Activated CD4-positive, alpha-beta T cell treated with anti-CD3 and anti-CD28 coated beads for 4 hours (primary cell): Measurements from ENCODE around the gene PEX14.

Experiments used
- DNase-seq, 2 donors: peaks; one replicate each; pipeline ENCODE4 v3.0.0-alpha.2; 2020

PEX14 gene

GRCh38 chr1:10637834-10638558 lies 163.2 kb downstream of the PEX14 start:
- peak in 1 of 2 donors; percentile 14 for DNase-seq

- DNase-seq: no peak
Observed at GRCh38 chr1:10638559-10639005, 163.8 kb downstream of the PEX14 start.

GRCh38 chr1:10639011-10639774 lies 164.4 kb downstream of the PEX14 start:
- DNase-seq: no peak

- no peak for DNase-seq
Observed at GRCh38 chr1:10639775-10640578, 165.2 kb downstream of the PEX14 start.

- DNase-seq: no peak
Observed at GRCh38 chr1:10640843-10641553, 166.2 kb downstream of the PEX14 start.

GRCh38 chr1:10641976-10642375 lies 167.2 kb downstream of the PEX14 start:
- no peak for DNase-seq

GRCh38 chr1:10642403-10643080 lies 167.8 kb downstream of the PEX14 start:
- no peak for DNase-seq

GRCh38 chr1:10643607-10644306 lies 169.0 kb downstream of the PEX14 start:
- no peak for DNase-seq

GRCh38 chr1:10644307-10645128 lies 169.8 kb downstream of the PEX14 start:
- no peak for DNase-seq

- DNase-seq: no peak
Observed at GRCh38 chr1:10646347-10646861, 171.7 kb downstream of the PEX14 start.

GRCh38 chr1:10647414-10648170 lies 172.8 kb downstream of the PEX14 start:
- no peak for DNase-seq

GRCh38 chr1:10648689-10649516 lies 174.2 kb downstream of the PEX14 start:
- no peak for DNase-seq

- DNase-seq: no peak
Observed at GRCh38 chr1:10649517-10650201, 174.9 kb downstream of the PEX14 start.

GRCh38 chr1:10650556-10651388 lies 176.0 kb downstream of the PEX14 start:
- DNase-seq: no peak

- no peak for DNase-seq
Observed at GRCh38 chr1:10651389-10651766, 176.6 kb downstream of the PEX14 start.

GRCh38 chr1:10651793-10652192 lies 177.0 kb downstream of the PEX14 start:
- DNase-seq: no peak

GRCh38 chr1:10652626-10653025 lies 177.9 kb downstream of the PEX14 start:
- DNase-seq: no peak
